RWPE2 (cell line): ENCODE results near the gene DENND1A.

Source experiments
- ATAC-seq: fragments of 200-7000 bp; cut with Tn5 transposase; 3 replicates; pipeline ENCODE4 v1.9.1; 2021; ENCODE audit warnings: low read depth
- DNase-seq: peaks from one replicate; pipeline ENCODE4 v3.0.0-alpha.2; 2020; ENCODE audit warnings: low spot score
- H3K27ac ChIP-seq: fragments of 450-650 bp; 2 replicates; pipeline ENCODE4 v1.5.1; 2017; ENCODE audit warnings: mild to moderate bottlenecking; ENCODE audit not compliant: poor library complexity, severe bottlenecking
- H3K27me3 ChIP-seq: fragments of 250-450 bp; sonication (Bioruptor Pico); 2 replicates; pipeline ENCODE4 v1.5.1; 2021; ENCODE audit warnings: mild to moderate bottlenecking, moderate library complexity; ENCODE audit not compliant: insufficient read depth, poor library complexity, severe bottlenecking
- H3K36me3 ChIP-seq: fragments of 250-450 bp; sonication (Bioruptor Pico); 2 replicates; pipeline ENCODE4 v1.5.1; 2020; ENCODE audit warnings: low read depth, mild to moderate bottlenecking, moderate library complexity
- H3K4me1 ChIP-seq: fragments of 250-450 bp; sonication (Bioruptor Pico); 2 replicates; pipeline ENCODE4 v1.5.1; 2021; ENCODE audit warnings: mild to moderate bottlenecking, moderate library complexity; ENCODE audit not compliant: insufficient read depth, poor library complexity, severe bottlenecking
- H3K4me3 ChIP-seq: fragments of 250-450 bp; sonication (Bioruptor Pico); 2 replicates; pipeline ENCODE4 v1.5.1; 2021; ENCODE audit warnings: mild to moderate bottlenecking, moderate library complexity; ENCODE audit not compliant: severe bottlenecking
- H3K9me3 ChIP-seq: fragments of 250-450 bp; sonication (Bioruptor Pico); 2 replicates; pipeline ENCODE4 v1.5.1; 2021; ENCODE audit warnings: mild to moderate bottlenecking, moderate library complexity; ENCODE audit not compliant: severe bottlenecking
- TF ChIP-seq, protein P1 (sequence below): fragments of 450-650 bp; IDR thresholded peaks from one replicate; pipeline ENCODE4 v1.5.1; 2017; ENCODE audit warnings: mild to moderate bottlenecking, moderate library complexity; ENCODE audit not compliant: poor library complexity, severe bottlenecking

DENND1A gene

DNA sequence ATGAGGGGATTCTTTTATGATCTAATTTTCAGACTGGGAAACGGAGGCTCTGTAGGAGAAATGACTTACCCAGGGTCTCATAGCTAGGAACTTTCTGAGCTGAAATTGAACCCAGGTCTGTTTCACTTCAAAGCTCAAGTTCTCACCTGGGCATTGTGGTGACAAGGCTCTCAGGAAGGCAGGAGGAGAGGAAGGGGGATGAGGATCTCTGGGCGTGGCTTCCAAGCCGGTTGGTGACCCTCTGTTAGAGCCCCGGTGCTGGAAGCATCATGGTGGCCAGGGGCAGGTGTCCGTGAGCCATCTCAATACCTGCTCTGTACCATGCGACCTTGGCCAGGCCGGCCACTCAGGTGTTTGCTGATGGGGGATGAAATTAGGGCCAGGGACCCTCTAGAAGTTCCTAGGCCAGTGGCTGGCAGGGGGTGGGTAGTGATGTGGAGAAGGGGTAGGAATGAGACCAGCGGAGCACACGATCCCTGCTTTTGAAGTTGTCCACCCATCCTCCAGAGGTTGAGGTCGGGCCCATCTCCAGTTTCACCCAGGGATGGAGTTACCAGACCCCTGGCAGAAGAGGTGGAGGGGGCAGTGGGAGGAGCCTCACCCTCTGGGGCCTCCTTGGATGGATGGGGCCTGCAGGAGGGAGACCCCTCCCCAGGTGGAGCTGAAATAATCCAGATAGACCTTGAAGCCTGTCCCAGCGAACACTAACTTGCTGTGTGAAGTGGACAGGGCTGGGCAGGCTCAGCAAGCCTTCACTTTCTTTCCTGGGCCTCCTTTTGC lies 568.0 kb downstream of the DENND1A start:
- DNase-seq (no peak), ATAC-seq (no peak)
- H3K4me1 ChIP-seq, result no peaks in the 10 kb centered on the region
- H3K27ac ChIP-seq, result no peak overlapping the region
- no peak overlapping the region for H3K4me3 ChIP-seq
- TF ChIP-seq, protein P1, sequence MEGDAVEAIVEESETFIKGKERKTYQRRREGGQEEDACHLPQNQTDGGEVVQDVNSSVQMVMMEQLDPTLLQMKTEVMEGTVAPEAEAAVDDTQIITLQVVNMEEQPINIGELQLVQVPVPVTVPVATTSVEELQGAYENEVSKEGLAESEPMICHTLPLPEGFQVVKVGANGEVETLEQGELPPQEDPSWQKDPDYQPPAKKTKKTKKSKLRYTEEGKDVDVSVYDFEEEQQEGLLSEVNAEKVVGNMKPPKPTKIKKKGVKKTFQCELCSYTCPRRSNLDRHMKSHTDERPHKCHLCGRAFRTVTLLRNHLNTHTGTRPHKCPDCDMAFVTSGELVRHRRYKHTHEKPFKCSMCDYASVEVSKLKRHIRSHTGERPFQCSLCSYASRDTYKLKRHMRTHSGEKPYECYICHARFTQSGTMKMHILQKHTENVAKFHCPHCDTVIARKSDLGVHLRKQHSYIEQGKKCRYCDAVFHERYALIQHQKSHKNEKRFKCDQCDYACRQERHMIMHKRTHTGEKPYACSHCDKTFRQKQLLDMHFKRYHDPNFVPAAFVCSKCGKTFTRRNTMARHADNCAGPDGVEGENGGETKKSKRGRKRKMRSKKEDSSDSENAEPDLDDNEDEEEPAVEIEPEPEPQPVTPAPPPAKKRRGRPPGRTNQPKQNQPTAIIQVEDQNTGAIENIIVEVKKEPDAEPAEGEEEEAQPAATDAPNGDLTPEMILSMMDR, result no peak
- H3K36me3 ChIP-seq, result no peaks in the 10 kb centered on the region
- no peaks in the 10 kb centered on the region for H3K9me3 ChIP-seq
- no peaks in the 10 kb centered on the region for H3K27me3 ChIP-seq

DNA sequence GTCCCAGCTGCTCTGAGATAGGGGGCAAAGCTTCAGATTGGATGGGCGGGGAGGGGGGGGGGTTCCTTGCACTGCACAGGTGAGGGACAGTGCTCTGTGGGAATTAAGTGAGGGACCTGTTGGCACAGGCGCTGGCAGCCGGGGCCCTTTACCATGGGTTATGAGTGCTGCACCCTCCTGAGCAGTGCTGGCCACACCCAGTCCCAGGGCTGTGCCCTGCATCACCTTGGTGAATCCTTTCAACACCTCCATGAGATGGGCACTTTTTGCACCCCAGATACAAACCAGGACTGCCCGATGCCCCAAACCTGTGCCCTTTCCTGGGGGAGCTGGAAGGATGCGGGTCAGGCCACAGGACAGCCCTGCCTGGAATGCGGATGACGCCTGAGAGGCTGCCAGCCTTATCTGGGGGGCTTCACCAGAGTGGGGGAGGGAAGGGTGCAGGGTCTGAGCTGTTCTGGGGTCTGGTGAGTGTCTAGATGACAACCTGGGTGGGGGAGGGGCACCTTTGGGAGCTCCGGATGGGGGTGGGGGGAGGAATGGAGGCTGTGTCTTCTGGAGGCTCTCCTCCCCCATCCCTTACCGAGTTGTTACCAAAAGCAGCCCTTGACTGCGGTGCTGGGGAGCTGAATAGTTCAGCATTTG lies 568.7 kb downstream of the DENND1A start:
- DNase-seq (no peak), ATAC-seq (no peak)
- Histone ChIP-seq H3K4me1 (no peaks in the 10 kb centered on the region), H3K4me3 (no peak overlapping the region), H3K27me3 (no peaks in the 10 kb centered on the region), H3K36me3 (no peaks in the 10 kb centered on the region), H3K27ac (no peak overlapping the region), H3K9me3 (no peaks in the 10 kb centered on the region)
- TF ChIP-seq, protein P1, result no peak

DNA sequence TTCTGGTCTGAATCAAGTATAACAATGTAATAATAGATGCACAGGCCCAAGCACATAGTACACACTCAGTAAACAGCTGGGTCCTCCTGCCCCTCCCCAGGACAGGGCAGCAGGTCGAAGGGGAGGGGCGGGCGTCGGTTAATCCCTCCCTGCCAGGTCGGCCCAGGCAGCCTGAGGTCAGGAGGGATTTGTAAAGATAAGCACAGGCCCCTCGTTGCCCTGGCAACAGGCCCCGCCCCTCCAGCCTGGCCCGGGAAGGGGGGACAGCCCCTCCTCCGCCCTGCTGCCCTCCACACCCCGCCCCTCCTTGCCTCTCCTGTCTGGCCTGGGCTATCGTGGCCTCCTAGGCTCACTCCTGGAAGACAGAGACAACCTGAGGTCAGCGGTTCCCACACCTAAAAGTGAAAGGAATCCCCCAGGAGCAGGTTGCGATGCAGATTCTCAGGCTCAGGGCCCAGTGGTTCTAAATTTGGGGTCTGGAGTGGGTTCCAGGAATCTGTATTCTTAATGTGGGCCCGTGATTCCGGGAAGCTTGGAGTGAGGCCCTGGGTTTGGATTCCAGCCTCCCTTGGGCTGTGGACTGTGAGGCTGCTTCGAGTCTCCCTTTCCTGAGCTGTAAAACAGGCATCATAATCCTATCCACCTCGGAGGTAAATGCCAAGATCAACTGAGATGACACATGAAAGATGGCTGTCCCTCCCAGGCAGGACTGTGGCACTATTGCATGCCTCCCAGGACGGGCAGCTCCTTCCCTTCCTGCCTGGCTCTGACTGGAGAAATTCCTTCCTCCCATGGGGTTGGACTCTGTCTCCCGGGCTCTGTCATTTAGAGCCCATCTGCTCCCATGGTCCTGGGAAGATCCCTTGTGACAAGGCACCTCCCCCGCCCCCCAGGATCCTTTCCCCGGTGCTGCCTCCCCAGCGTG lies 569.5 kb downstream of the DENND1A start:
- Histone ChIP-seq H3K36me3 (no peaks in the 10 kb centered on the region), H3K4me1 (no peaks in the 10 kb centered on the region), H3K27ac (no peak overlapping the region), H3K9me3 (no peaks in the 10 kb centered on the region), H3K27me3 (no peaks in the 10 kb centered on the region), H3K4me3 (no peak overlapping the region)
- TF ChIP-seq, protein P1, result no peak
- DNase-seq (no peak), ATAC-seq (no peak)

DNA sequence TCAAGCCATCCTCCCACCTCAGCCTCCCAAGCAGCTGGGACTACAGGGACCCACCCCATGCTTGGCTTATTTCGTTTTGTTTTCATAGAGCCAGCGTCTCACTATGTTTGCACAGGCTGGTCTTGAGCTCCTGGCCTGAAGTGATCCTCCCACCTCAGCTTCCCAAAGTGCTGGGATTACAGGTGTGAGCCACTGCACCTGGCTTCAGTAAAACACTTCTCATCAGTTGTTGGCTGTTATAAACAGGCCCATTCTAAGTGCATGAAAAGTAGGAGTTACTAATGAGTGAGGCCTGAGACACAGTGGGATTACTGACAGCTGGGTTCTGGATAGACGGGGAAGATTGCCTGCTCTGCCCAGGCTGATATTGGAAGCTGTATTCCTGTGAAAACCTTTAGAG lies 570.4 kb downstream of the DENND1A start:
- DNase-seq (no peak), ATAC-seq (no peak)
- H3K27me3 ChIP-seq, result no peaks in the 10 kb centered on the region
- no peaks in the 10 kb centered on the region for H3K9me3 ChIP-seq
- TF ChIP-seq, protein P1, result no peak
- H3K27ac ChIP-seq, result no peak overlapping the region
- no peaks in the 10 kb centered on the region for H3K36me3 ChIP-seq
- H3K4me3 ChIP-seq, result no peak overlapping the region
- no peaks in the 10 kb centered on the region for H3K4me1 ChIP-seq
